Fibroblast of gingiva (primary cell): Measurements from ENCODE around the gene HAUS8.

ENCODE experiments used
- DNase-seq: peaks from one replicate; pipeline ENCODE4 v3.0.0-alpha.2; 2011; ENCODE audit warnings: low read depth

The HAUS8 gene

DNA sequence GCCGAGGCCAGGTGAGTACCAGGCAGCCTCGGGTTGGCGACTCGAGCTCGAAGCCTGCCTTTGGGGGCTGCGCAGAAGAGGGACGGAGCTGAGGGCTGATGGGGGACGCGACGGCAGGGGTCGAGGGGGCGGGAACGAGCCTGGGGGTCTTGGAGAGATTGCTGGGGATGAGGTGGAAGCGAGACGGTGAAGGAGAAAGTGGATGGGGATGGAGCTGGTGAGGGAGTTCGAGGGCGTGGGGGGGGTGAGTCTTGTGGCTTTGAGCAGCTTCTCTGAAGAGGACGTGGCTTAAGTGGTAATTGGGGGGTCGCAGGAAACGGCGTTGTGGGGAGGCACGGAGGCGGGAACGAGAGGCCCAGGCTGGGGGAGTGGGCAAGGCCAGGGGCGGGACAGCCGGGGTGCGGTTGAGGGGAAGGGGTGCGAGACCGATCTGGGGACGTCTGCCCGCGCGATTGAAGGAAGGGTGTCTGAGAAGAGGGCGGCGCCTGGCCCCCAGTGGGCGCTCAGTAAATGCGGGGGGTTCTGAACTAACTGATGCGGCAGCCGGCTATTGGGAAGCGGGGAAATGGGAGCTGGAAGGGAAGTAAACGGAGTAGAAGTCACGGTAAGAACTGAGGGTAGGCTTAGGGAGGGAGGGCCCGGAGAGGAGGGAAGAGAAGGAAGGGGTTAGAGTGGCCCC, 751 bp upstream of the HAUS8 start:
- no peak for DNase-seq

DNA sequence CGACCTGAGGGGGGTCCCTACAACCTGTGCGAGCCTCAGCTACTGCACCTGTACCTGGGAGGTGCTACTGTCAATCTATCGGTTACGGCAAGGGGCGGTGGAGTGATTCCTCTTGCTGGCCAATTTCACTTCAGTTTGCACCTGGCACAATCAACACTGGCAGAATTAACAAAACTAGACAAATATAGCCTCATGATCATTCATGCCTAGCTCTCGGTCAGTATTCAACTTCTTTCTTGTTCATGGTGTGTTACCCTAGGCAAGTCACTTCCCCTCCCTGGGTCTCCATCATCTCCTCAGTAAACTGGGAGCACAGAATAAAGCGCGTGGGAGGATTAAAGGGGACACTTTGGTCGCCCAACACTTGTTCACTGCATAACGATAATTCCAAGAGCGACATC, 618 bp downstream of the HAUS8 start:
- DNase-seq = no peak

DNA sequence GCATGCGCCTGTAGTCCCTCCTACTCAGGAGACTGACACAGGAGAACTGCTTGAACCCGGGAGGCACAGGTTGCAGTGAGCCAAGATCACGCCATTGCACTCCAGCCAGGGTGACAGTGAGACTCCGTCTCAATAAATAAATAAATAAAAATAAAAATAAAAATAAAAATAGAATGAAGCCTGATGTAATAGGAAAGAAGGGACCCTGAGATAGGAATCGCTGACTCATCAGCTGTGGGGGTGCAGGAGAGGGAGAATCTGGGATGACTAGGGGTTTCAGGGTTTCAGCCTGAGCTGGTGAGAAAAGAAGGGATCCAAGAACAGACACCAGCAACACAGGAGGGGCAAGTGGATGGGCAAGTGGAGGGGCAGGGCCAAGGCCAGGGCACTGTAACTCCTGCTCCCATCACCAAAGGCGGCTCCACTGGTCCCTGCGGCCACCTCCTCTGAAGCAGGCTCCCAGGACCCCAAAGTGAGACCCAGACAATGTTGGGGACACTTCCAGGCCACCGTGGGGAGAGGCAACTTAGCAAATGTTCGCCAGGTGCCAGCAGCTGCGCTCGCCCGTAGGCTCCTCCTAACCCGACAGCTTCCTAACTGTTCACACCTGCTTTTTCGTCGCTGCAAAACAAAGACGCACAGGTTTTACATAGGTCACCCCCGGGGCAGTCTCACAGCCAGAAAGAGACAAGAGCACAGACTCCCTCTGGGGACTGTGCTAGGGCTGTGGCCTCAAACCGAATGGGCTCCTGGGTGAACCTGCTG, 1.2 kb downstream of the HAUS8 start:
- no peak for DNase-seq

DNA sequence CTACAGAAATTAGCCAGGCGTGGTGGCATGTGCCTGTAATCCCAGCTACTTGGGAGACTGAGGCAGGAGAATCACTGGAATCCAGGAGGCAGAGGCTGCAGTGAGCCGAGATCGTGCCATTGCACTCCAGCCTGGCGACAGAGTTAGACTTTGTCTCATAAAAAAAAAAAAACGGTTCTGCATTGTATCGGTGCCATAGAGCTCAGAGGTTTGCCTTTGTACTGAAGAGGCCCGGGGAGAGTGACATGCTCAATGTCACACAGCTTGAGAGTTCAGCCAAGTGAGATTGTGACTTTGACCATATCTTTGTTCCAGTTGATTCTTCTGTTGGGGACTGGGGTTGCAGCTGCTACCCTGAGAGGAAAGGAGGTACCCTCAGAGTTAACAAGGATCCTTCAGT, 4.3 kb downstream of the HAUS8 start:
- DNase-seq = no peak

DNA sequence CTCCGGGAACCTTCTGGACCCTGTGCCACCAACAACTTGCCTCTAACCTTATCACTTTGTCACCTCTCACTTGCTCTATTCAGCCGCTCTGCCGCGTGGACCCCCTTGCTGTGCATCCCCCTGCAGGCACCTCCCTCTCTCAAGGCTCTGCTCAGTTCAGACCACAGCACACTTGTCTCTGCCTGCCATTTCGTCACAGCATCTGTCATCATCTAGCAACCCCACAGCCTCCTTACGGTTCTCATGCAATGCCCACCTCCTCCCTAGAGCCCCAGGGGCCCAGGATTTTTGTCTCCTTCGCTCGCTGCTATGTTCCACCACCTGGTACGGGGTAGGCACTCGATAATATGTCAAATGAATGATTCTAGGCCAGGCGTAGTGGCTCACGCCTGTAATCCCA, 4.8 kb downstream of the HAUS8 start:
- DNase-seq = no peak

DNA sequence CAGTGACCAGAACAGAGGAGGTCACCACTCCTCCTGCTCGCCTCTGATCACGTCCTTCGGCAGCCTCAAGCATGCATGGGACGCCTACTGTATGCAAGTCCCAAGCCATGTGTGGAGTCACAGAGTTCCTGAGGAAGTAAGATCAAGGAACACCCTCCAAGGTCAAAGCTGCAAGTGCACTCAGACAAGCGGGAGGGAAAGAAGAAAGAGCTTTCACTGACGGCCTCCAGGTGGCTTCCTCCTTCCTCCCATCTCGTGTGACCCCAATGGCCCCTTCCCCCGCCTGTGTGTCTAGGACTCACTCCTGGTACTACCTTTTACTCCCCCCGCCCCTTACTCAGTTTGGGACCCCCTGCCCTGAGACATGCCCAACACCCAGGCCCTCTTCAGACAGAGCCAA, 6.1 kb downstream of the HAUS8 start:
- no peak for DNase-seq

DNA sequence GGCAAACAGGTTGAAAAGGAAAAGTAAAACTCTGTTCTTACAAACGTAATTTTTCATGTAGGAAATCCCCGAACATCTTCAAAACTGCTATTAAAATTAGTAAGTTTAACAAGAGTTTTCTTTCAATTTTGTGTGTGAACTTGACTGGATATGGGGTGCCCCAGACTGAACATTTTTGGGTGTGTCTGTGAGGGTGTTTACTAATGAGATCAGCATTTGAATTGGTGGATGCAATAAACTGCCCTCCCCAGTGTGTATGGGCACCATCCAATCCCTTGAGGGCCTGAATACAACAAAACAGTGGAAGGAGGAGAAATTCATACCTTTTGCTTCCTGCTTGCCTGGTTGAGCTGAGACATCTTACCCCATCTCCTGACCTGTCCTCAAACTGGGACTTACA, 11.8 kb downstream of the HAUS8 start:
- DNase-seq = no peak

DNA sequence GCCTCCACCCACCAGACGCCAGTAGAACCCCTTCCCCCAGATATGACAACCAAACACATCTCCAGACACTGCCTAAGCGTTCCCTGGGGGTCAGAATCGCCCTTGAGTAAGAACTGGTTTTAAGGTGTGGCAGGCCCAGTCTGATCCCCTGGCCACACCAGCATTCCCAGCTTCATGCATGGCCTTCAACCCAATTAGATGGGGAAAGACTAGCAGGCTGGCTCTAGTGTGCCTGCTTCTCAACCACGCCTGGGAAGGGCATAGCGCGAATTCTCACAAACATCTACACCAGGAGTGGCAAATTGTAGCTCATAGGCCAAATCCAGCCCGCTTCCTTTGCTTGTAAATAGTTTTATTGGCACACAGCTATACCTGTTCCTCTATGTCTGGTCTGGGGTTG, 13.6 kb downstream of the HAUS8 start:
- DNase-seq = no peak

DNA sequence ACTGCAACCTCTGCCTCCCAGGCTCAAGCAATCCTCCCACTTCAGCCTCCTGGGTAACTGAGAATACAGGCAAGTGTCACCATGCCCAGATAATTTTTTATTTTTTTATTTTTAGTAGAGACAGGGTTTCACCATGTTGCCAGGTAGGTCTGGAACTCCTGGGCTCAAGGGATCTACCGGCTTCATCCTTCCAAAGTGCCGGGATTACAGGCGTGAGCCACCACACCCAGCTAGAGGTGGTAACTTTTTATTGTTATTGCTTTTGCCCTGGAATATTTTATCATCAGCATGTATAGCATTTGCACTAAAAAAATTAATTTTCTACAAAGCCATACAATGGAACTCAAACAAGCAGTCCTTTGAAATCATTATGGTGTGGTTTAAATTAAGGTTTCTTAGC, 14.0 kb downstream of the HAUS8 start:
- no peak for DNase-seq

DNA sequence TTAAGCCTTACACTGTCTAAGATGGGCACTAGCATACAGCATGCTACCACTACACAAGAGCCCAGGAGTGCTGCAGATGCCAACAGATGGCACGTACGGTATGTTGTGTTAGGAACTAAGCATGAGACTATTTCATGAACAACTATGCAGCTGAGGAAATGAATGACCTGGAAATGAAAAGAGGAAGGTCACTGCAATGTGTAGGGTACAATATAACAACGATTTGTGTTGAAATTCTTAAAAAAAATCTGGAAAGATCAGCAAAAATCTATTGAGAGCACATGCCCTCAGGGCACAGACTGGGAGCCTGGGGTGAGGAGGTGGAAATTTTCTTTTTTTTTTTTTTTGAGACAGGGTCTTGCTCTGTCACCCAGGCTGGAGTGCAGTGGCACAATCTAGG, 14.4 kb downstream of the HAUS8 start:
- DNase-seq = no peak

DNA sequence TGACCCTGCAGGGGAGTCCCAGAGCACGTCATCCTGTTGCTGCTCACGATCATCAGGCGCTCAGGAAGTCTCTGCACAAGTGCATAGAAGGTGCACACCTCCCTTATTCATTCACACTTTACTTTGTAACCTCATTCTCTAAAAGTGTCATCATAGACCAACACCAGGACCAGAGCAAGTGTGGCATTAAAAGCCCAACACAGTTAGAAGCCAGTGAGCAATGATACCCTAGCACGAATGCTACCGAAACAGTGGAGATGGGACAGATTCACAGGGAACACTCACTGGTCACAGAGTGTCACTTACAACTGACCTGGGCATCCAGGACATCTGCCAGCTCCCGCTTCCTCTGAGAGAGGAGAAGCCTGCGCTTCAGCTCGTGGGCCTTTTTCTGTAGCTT, 17.0 kb downstream of the HAUS8 start:
- peak; percentile 33 for DNase-seq

DNA sequence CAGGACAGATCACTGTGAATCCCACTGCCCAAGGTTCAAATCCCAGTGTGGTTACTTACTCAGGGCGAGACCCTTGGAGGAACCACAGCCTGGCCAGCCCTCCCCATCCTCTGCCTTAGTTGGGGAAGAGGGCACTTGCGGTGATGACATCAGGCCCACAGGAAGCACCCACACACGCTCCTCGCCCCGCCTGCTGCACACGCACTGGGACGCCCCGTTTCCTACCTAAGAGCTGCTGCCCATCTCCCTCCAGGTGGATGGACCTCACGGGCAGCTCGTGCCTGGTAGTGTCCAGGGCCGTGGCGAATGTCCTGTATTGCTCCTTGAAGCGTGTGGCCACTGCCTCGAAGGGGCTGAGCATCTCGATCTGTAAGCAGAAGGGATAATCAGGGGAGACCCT, 19.6 kb downstream of the HAUS8 start:
- DNase-seq = no peak

DNA sequence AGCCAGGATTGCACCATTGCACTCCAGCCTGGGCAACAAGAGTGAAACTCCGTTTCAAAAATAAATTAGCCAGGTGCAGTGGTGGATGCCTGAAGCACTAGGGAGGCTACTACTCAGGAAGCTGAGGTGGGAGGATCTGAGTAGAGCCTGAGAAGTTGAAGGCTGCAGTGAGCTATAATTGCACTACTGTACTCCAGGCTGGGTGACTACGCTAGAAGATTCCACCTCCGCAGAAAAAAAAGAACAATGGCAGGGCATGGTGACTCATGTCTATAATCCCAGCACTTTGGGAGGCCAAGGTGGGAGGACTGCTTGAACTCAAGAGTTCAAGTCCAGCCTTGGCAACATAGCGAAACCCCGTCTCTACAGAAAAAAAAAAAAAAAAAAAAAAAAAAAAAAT, 20.5 kb downstream of the HAUS8 start:
- DNase-seq = no peak

DNA sequence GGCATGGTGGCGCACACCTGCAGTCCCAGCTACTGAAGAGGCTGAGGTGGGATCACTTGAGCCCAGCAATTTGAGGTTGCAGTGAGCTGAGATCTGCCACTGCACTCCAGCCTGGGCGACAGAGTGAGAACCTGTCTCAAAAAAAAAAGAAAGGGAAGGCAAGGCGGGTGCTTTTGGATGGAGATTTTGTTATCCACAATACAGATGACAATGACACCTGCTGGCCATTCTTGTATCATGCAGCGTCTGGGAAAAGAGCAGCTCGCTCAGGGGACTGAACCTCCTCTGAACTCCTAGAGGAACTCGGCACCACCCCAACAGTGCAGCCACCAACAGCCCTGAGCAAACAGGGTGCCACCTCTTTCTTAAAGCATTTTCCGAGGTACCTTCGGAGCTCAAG, 22.8 kb downstream of the HAUS8 start:
- DNase-seq = peak; percentile 52

DNA sequence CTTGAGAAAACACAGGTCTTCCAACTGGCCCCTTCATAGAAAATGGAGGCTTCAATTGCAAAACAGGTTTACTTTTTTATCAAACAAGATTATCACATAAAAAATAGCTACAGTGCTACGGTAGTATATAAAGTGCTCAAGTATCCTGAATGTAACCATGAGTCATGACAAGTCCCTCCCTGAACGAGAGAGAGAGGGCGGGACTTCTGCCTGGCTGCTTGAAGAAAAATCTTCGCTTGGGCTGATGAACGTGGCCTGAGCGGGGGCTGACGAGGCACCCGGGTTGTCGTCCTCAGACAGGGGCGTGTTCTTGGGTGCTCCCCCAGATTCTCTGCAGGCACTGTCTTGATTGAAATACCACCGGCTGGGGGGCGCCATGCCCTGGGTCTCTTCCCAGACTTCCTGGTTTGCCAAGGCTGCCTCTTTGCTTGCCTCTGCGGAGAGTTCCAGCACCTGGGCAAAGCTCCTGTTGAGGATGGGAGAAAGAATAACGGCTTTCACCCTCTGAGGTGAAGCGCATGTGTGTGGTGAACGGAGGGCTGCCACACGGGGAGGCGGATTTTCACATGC, 25.5 kb downstream of the HAUS8 start:
- peak; percentile 44 for DNase-seq

DNA sequence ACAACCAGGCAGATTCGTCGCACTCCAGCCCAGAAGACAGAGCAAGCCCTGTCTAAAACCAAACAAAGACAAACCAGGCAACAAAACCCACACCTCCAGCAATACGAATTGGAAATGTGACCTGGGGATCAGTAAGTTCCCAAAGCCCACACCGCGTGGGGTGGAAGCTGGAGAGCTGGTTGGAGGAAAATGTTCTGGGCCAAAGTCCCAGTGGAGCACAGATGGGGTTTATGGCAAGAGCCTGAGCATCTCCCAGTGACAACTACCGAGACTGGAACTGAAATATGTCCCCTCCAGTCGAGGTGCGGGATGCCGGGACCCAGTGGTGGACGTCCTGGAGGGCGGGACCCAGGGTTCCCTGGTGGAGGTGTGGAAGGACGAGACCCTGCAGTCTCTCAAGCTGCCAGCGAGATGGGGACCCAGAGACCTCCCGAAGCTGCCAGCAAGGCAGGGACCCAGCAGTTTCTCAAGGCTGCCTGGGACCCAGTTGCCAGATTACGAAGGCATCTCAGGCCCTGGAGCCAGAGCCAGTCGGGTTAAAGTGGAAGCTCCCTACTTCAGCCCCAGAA, 26.3 kb downstream of the HAUS8 start:
- no peak for DNase-seq

DNA sequence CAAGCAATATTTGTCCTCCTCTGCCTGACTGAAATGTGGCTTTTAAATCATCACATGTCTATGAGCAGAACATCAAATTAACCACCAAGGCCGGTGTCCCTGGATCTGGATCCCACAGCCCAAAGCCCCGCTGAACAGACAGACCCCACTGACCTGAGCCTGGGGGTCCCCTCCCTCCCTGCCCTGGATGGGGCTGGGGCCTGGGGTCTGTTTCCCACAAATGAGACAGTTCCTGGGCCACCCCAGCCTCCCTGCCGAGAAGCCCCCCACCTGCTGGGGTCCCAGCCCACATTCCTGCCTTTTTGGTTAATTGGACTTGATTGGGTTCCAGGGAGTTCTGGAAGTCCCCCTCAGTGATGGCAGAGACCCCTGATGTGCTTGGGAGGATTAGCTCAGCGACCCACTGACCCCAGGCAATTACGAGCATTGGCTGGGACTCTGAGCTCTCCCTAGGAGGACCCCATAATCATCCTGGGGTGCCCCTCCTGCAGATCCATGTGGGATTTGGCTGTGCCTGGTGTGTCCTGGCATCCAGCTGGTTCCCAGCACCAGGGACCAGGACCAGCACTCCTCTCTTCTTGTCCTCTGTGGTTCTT, 29.2 kb downstream of the HAUS8 start:
- DNase-seq = no peak

DNA sequence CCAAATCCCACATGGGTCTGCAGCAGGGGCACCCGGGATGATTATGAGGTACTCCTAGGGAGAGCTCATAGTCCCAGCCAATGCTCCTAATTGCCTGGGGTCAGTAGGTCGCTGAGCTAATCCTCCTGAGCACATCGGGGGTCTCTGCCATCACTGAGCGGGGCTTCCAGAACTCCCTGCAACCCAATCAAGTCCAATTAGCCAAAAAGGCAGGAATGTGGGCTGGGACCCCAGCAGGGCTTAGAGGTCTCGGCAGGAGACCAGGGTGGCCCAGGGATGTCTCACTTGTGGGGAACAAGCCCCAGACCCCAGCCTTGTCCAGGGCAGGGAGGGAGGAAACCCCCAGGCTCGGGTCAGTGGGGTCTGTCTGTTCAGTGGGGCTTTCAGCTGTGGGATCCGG, 31.5 kb downstream of the HAUS8 start:
- DNase-seq = no peak

DNA sequence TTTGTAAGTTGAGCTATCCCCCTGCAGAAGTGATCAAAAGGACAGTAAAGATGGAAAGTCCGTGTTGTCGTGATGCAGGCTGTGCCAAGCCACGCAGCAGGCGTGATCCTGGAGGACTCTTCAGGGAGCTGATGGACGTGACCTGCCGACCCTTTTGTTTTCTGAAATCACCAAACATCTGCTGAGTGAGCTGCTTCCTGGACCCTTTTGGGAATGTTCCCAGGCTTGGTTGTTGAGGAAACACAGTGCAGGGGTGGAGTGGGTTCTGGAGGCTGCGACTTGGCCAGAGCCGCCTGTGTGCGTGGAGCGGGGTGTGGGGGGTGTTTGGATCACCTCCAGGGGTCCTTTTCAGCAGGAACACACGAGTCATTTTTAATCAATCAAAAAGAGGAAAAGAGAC, 33.3 kb downstream of the HAUS8 start:
- peak; percentile 49 for DNase-seq

DNA sequence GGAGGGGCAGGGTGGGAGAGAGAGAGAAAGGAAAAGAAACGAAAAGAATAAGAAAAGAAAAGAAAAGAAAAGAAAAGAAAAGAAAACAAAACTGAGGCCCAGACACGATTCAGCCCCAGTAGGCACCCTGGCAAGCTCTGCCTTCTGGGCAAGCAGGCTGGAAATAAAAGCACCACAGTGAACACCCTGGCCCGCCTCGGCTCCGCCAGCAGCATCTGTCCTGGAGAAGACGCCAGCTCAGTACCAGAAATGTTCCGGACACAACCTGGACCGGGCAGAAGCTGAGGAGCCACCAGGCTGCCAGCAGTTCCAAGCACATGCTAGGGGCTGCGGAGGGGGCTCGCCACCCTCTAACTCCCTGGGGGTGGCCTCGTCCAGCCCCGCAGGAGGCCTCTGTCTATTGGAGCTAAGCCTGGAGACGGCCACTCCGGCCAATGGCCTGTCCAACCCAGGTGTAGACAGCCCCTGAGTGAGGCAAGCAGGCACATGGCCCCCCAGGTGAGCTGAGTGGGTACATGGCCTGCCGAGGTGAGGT, 37.2 kb downstream of the HAUS8 start:
- no peak for DNase-seq

DNA sequence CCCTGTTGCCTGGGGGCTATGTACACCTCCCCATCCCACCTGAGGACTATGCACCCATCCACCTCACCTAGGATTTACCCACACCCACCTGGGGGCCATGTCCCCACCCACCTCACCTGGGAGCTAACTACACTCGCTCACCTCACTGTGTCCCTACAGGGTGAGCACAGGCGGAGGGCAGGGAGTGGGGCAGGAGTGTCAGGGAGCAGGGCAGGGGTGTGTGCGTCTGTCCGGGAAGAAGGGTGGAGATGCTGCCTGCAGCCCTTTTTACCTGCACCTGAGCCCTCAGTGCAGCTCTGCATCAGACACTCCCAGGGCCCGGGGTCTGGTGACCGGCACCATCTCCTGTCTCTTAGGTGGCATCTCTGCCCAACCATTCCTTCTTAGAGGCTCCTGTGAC, 38.1 kb downstream of the HAUS8 start:
- no peak for DNase-seq

DNA sequence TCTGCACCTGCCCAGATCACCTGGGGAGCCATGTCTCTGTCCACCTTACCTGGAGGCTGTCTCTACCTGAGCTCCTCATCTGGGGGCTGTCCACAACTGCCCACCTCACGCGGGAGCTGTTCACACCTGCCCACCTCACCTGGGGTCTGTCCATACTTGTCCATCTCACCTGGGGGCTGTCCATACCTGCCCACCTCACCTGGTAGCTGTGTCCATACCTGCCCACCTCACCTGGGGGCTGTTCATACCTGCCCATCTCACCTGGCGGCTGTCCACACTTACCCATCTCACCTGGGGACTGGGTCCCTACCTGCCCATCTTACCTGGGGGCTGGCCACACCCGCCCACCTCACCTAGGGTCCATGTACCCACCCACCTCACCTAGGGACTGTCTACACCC, 38.6 kb downstream of the HAUS8 start:
- DNase-seq = no peak
